CD14-positive monocyte (primary cell): ENCODE data around the gene PSME3. TPM values are rescaled to one million over a fixed set of nuclear protein-coding genes. Genes with fewer than 3 reads are reported as not detected.
"Not testable (repeated sequence)": the region's sequence is repeated elsewhere in the genome, so short reads cannot be mapped to it uniquely, and the experiment has no call there.

Experiments used
- DNase-seq, 3 donors: peaks; one replicate each; pipeline ENCODE4 v3.0.0-alpha.2; 2011 to 2022
- H2AFZ ChIP-seq: 2 replicates; pipeline ENCODE4 v1.6.0; 2012; ENCODE audit warnings: mild to moderate bottlenecking, low read depth, low read length, inconsistent platforms; ENCODE audit not compliant: insufficient read depth, poor library complexity, severe bottlenecking
- H3K27ac ChIP-seq, 2 donors: 1 replicate in 1 of 2; 2 replicates in 1 of 2; pipeline ENCODE4 v1.5.1; 2012 to 2013; ENCODE audit warnings: low read length in 2 of 2, control low read depth in 1 of 2, inconsistent platforms in 1 of 2, low read depth in 1 of 2, mild to moderate bottlenecking in 1 of 2
- H3K27me3 ChIP-seq, 2 donors: one replicate each; pipeline versions ENCODE4 v1.6.0 to v1.6.1; 2011 to 2013; ENCODE audit warnings: low read length in 2 of 2; ENCODE audit not compliant: control insufficient read depth in 2 of 2, insufficient read depth in 2 of 2
- H3K36me3 ChIP-seq, 2 donors: replicated peaks in 1 of 2; 1 replicate in 1 of 2; 2 replicates in 1 of 2; pipeline versions ENCODE4 v1.5.1 to v1.6.1; 2012 to 2013; ENCODE audit warnings: low read length in 2 of 2, control low read depth in 1 of 2, inconsistent platforms in 1 of 2, mild to moderate bottlenecking in 1 of 2; ENCODE audit not compliant: insufficient read depth in 2 of 2, control insufficient read depth in 1 of 2
- H3K4me1 ChIP-seq, 2 donors: 1 replicate in 1 of 2; 2 replicates in 1 of 2; pipeline versions ENCODE4 v1.5.1 to v1.6.1; 2012 to 2013; ENCODE audit warnings: low read length in 2 of 2, control low read depth in 1 of 2, inconsistent platforms in 1 of 2, mild to moderate bottlenecking in 1 of 2, moderate library complexity in 1 of 2; ENCODE audit not compliant: insufficient read depth in 2 of 2, control insufficient read depth in 1 of 2
- H3K4me2 ChIP-seq: replicated peaks from 2 replicates; pipeline ENCODE3; 2012; ENCODE audit warnings: low read length, moderate library complexity, mild to moderate bottlenecking; ENCODE audit not compliant: poor library complexity, severe bottlenecking; ENCODE audit errors: extremely low read depth
- H3K4me3 ChIP-seq, 3 experiments: fragments of 200-600 bp in 1 of 3; sonication (generic) in 1 of 3; replicated peaks in 1 of 3; 1 replicate in 2 of 3; 2 replicates in 1 of 3; pipeline ENCODE4 v1.5.1; 2011 to 2013; ENCODE audit warnings: low read length in 3 of 3, mild to moderate bottlenecking in 3 of 3, control low read depth in 2 of 3, low read depth in 2 of 3, inconsistent platforms in 1 of 3, moderate library complexity in 1 of 3
- H3K79me2 ChIP-seq: 2 replicates; pipeline ENCODE4 v1.6.0; 2012; ENCODE audit warnings: mild to moderate bottlenecking, control low read depth, inconsistent platforms, low read length, moderate library complexity; ENCODE audit not compliant: insufficient read depth
- H3K9ac ChIP-seq: 2 replicates; pipeline ENCODE4 v1.6.0; 2017; ENCODE audit warnings: low read length, mild to moderate bottlenecking; ENCODE audit not compliant: insufficient read depth, poor library complexity, severe bottlenecking
- H3K9me3 ChIP-seq, 2 donors: replicated peaks in 1 of 2; 1 replicate in 1 of 2; 2 replicates in 1 of 2; pipeline versions ENCODE4 v1.5.1 to v1.6.1; 2012 to 2013; ENCODE audit warnings: low read length in 2 of 2, control low read depth in 1 of 2; ENCODE audit not compliant: control insufficient read depth in 1 of 2, insufficient read depth in 1 of 2
- H4K20me1 ChIP-seq: 2 replicates; pipeline ENCODE4 v1.6.0; 2012; ENCODE audit warnings: mild to moderate bottlenecking, low read length, control low read depth, moderate library complexity; ENCODE audit not compliant: insufficient read depth
- H3K27ac Mint-ChIP-seq, 7 donors: one replicate each; pipeline ENCODE4 v1.8.0; 2020; ENCODE audit warnings: mild to moderate bottlenecking in 7 of 7, mixed read lengths in 7 of 7, moderate library complexity in 6 of 7, inconsistent platforms in 2 of 7
- H3K27me3 Mint-ChIP-seq, 3 donors: one replicate each; pipeline ENCODE4 v1.8.0; 2021 to 2022; ENCODE audit warnings: low read depth in 3 of 3, mild to moderate bottlenecking in 3 of 3, mixed read lengths in 3 of 3, moderate library complexity in 3 of 3, inconsistent platforms in 1 of 3
- H3K36me3 Mint-ChIP-seq, 2 donors: one replicate each; pipeline ENCODE4 v1.8.0; 2020; ENCODE audit warnings: mixed read lengths in 2 of 2, inconsistent platforms in 1 of 2, mild to moderate bottlenecking in 1 of 2
- H3K4me1 Mint-ChIP-seq: one replicate; pipeline ENCODE4 v1.8.0; 2020; ENCODE audit warnings: mild to moderate bottlenecking, mixed read lengths
- H3K4me3 Mint-ChIP-seq, 2 donors: one replicate each; pipeline ENCODE4 v1.8.0; 2020; ENCODE audit warnings: mild to moderate bottlenecking in 2 of 2, mixed read lengths in 2 of 2, moderate library complexity in 1 of 2
- H3K9me3 Mint-ChIP-seq, 7 donors: one replicate each; pipeline ENCODE4 v1.8.0; 2020 to 2022; ENCODE audit warnings: mixed read lengths in 7 of 7, mild to moderate bottlenecking in 6 of 7, moderate library complexity in 6 of 7, inconsistent platforms in 2 of 7
- WGBS: methylation state at CpG from one replicate; pipeline ENCODE4 v1.1.5; 2013; ENCODE audit warnings: missing lambda C conversion rate; ENCODE audit not compliant: insufficient coverage; 5-methylcytosine and 5-hydroxymethylcytosine counted together
- intact Hi-C, 2 donors: fragments of 100-400 bp; cut with micrococcal nuclease; formaldehyde crosslinking; loops; one replicate each; pipeline versions ENCODE4 v1.15.0 to v1.15.1; 2023
- polyA plus RNA-seq, 3 donors: library from polyadenylated mRNA; depleted of rRNA in 1 of 3; unstranded in 2 of 3; stranded (reverse) in 1 of 3; fragments of 300-500 nt in 2 of 3; fragments of >200 nt in 1 of 3; fragmentation: Illumina TruSeq in 2 of 3; gene quantifications; 1 replicate in 2 of 3; 2 replicates in 1 of 3; pipeline ENCODE4 v1.2.3, GENCODE V29; 2012 to 2021
- TF ChIP-seq, protein P1 (sequence below): fragments of 200-600 bp; IDR thresholded peaks from one replicate; pipeline ENCODE4 v1.8.0; 2022; ENCODE audit warnings: antibody characterized with exemption, mild to moderate bottlenecking

The PSME3 gene
- polyA plus RNA-seq, 3 donors, result 61.9 to 137 (median 124) TPM

- H3K27ac ChIP-seq, result no peak overlapping the region
- no peak for DNase-seq
- H4K20me1 ChIP-seq, result no peaks in the 10 kb centered on the region
- H3K36me3 Mint-ChIP-seq, result peaks cover 0 to 3% of the 10 kb centered on the region in 2 donors
- intact Hi-C loops, result no loop called here
- H3K4me2 ChIP-seq, result no peak overlapping the region
- TF ChIP-seq, protein P1, sequence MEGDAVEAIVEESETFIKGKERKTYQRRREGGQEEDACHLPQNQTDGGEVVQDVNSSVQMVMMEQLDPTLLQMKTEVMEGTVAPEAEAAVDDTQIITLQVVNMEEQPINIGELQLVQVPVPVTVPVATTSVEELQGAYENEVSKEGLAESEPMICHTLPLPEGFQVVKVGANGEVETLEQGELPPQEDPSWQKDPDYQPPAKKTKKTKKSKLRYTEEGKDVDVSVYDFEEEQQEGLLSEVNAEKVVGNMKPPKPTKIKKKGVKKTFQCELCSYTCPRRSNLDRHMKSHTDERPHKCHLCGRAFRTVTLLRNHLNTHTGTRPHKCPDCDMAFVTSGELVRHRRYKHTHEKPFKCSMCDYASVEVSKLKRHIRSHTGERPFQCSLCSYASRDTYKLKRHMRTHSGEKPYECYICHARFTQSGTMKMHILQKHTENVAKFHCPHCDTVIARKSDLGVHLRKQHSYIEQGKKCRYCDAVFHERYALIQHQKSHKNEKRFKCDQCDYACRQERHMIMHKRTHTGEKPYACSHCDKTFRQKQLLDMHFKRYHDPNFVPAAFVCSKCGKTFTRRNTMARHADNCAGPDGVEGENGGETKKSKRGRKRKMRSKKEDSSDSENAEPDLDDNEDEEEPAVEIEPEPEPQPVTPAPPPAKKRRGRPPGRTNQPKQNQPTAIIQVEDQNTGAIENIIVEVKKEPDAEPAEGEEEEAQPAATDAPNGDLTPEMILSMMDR, result no peak
- no peak overlapping the region for H3K4me3 ChIP-seq
- H3K9me3 Mint-ChIP-seq, result peaks cover 5 to 15% (median 12%) of the 10 kb centered on the region in 7 donors
- H3K4me1 Mint-ChIP-seq, result no peaks in the 10 kb centered on the region
- H3K27me3 ChIP-seq, result no peaks in the 10 kb centered on the region
- peaks cover 0 to 6% of the 10 kb centered on the region in 2 donors for H3K9me3 ChIP-seq
- H3K27me3 Mint-ChIP-seq, result peaks cover 2 to 12% (median 3%) of the 10 kb centered on the region in 3 donors
- no peaks in the 10 kb centered on the region for H3K4me1 ChIP-seq
- 96% methylated on average over 4 of the region's 4 CpGs for WGBS
- H3K36me3 ChIP-seq, result no peaks in the 10 kb centered on the region
- H3K79me2 ChIP-seq, result no peaks in the 10 kb centered on the region
- H2AFZ ChIP-seq, result no peak overlapping the region
- no peak overlapping the region for H3K27ac Mint-ChIP-seq
- H3K4me3 Mint-ChIP-seq, result no peak overlapping the region
- no peak overlapping the region for H3K9ac ChIP-seq
These were observed 33.0 kb downstream of the PSME3 start for GRCh38 chr17:42866216-42866615.

DNA sequence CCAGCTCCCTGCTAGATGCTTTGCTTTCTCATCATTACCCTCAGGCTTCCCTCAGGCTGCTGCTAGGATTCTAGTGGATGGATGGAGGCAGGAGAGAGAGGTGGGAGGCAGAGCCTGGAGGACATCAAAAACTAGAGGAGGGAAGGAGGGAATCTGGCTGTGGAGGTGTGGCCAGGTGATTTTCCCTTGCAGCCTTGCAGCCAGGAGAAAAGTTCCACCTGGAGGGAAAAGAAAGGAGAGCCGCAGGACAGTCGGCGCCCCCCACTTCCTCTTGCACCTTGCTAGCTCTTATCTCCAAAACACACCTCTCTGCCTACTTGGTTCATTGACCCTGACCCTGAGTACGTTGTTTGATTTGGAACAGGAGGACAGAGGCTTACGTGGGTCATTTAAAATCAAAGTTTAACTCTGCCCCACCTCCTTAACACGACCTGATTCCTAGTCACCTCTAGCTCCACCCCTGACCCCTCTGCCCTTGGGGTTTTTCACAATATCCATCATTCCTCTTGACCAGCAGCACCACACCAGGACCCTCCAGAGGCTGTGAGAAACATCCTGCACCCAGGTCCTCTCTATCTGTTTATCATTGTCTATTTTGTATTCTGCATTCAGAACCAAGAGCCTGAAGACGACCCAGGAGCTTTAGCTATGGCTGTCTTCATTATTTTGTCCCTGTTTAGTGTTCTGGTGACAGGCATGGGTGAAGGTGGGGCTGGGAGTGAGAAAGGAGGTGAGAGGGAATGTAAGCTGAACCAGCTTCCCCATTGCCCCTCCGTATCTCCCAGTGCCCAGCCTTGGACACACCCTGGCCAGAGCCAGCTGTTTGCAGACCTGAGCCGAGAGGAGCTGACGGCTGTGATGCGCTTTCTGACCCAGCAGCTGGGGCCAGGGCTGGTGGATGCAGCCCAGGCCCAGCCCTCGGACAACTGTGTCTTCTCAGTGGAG, 33.7 kb downstream of the PSME3 start:
- Histone ChIP-seq H3K9me3 (peaks cover 0 to 10% of the 10 kb centered on the region in 2 donors), H3K4me3 (no peak overlapping the region), H3K79me2 (no peaks in the 10 kb centered on the region), H3K27me3 (no peaks in the 10 kb centered on the region), H3K4me1 (no peaks in the 10 kb centered on the region), H4K20me1 (no peaks in the 10 kb centered on the region), H3K9ac (no peak overlapping the region), H3K4me2 (no peak overlapping the region), H3K36me3 (no peaks in the 10 kb centered on the region), H3K27ac (no peak overlapping the region), H2AFZ (no peak overlapping the region)
- TF ChIP-seq, protein P1, result no peak
- Mint-ChIP-seq H3K27me3 (peaks cover 2 to 11% (median 4%) of the 10 kb centered on the region in 3 donors), H3K36me3 (peaks cover 0 to 3% of the 10 kb centered on the region in 2 donors), H3K4me1 (no peaks in the 10 kb centered on the region), H3K4me3 (no peak overlapping the region), H3K9me3 (peaks cover 5 to 18% (median 14%) of the 10 kb centered on the region in 7 donors), H3K27ac (no peak overlapping the region)
- intact Hi-C loops, result no loop called here
- 67% methylated on average over 3 of the region's 12 CpGs for WGBS
- no peak for DNase-seq

GRCh38 chr17:42867694-42868261, 34.6 kb downstream of the PSME3 start:
- 98% methylated on average over 7 of the region's 21 CpGs for WGBS
- H3K9me3 ChIP-seq, H3K4me3 ChIP-seq, H3K4me3 Mint-ChIP-seq, H3K4me2 ChIP-seq, H3K36me3 ChIP-seq, H2AFZ ChIP-seq, H3K27ac Mint-ChIP-seq, H3K4me1 Mint-ChIP-seq, H3K4me1 ChIP-seq, H3K27me3 Mint-ChIP-seq, H4K20me1 ChIP-seq, H3K27ac ChIP-seq, DNase-seq, H3K9ac ChIP-seq, H3K36me3 Mint-ChIP-seq, H3K27me3 ChIP-seq, H3K79me2 ChIP-seq, intact Hi-C loops: not testable (repeated sequence)
- H3K9me3 Mint-ChIP-seq, result peaks cover 5 to 18% (median 14%) of the 10 kb centered on the region in 7 donors
